ENCODE data around the gene ATG9B. TPM values are rescaled to one million over a fixed set of nuclear protein-coding genes. Genes with fewer than 3 reads are reported as not detected.

The ATG9B gene
- total and polyA plus RNA-seq, 2 of the 13 experiments (the other 11 are each of a cell fraction or from before 2014, with no cell fraction given), result 0.24 TPM; not detected in 1

DNA sequence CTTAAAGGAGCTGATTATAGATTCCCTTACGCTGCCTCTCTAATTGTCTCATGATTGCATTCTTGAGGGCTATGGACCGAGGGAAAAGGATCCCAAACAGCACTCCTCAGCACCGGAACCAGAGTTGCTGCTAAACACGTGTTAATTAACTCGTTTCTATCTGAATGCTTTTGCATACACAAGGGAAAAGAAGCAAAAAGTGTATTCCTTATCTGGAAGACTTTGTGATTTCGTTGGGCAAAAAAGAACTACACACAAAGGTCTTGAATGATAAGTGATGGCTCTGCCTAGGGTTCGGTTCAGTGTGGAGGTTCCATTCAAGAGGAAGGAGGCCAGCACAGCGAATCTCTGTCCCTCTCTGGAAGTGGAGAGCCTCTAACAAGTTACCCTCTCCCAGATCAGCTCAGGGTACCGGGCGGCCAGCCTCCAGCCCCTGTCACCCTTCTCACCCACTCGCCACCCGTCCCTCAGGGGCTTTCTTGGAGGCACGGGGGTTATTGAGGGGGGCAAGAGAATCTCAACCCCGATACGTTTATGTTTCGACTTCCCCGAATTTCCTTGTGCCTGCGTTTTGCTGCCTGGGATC is 34.6 kb upstream of the ATG9B start (continued):
- no peak for TF ChIP-seq ZNF782 (CRISPR knock-in tag; IDR thresholded peaks at IDR 0.05; ENCODE audit: borderline replicate concordance)
- TF ChIP-seq, protein P1, sequence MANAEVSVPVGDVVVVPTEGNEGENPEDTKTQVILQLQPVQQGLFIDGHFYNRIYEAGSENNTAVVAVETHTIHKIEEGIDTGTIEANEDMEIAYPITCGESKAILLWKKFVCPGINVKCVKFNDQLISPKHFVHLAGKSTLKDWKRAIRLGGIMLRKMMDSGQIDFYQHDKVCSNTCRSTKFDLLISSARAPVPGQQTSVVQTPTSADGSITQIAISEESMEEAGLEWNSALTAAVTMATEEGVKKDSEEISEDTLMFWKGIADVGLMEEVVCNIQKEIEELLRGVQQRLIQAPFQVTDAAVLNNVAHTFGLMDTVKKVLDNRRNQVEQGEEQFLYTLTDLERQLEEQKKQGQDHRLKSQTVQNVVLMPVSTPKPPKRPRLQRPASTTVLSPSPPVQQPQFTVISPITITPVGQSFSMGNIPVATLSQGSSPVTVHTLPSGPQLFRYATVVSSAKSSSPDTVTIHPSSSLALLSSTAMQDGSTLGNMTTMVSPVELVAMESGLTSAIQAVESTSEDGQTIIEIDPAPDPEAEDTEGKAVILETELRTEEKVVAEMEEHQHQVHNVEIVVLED (CRISPR knock-in tag; IDR thresholded peaks at IDR 0.05; ENCODE audit: borderline replicate concordance), result no peak
- no peak for TF ChIP-seq HIVEP1 (CRISPR knock-in tag; IDR thresholded peaks at IDR 0.05)
- TF ChIP-seq, protein P2, sequence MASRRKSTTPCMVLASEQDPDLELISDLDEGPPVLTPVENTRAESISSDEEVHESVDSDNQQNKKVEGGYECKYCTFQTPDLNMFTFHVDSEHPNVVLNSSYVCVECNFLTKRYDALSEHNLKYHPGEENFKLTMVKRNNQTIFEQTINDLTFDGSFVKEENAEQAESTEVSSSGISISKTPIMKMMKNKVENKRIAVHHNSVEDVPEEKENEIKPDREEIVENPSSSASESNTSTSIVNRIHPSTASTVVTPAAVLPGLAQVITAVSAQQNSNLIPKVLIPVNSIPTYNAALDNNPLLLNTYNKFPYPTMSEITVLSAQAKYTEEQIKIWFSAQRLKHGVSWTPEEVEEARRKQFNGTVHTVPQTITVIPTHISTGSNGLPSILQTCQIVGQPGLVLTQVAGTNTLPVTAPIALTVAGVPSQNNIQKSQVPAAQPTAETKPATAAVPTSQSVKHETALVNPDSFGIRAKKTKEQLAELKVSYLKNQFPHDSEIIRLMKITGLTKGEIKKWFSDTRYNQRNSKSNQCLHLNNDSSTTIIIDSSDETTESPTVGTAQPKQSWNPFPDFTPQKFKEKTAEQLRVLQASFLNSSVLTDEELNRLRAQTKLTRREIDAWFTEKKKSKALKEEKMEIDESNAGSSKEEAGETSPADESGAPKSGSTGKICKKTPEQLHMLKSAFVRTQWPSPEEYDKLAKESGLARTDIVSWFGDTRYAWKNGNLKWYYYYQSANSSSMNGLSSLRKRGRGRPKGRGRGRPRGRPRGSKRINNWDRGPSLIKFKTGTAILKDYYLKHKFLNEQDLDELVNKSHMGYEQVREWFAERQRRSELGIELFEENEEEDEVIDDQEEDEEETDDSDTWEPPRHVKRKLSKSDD (CRISPR knock-in tag; IDR thresholded peaks at IDR 0.05; ENCODE audit: low read depth), result 0 out of 2 replicates have a peak, but pooled peaks have one; percentile 35
- no peak for TF ChIP-seq MIER3 (CRISPR knock-in tag; IDR thresholded peaks at IDR 0.05; ENCODE audit: borderline replicate concordance)
- TF ChIP-seq ZNF703 (CRISPR knock-in tag; IDR thresholded peaks at IDR 0.05; ENCODE audit: borderline replicate concordance), result no peak
- no peak for TF ChIP-seq FOXA1 (IDR thresholded peaks at IDR 0.05)
- TF ChIP-seq FOXA1 (CRISPR knock-in tag; IDR thresholded peaks at IDR 0.05), result no peak
- no peak for TF ChIP-seq SP5 (CRISPR knock-in tag; IDR thresholded peaks at IDR 0.05; ENCODE audit: borderline replicate concordance, low read depth)
- TF ChIP-seq SNAI1 (CRISPR knock-in tag; IDR thresholded peaks at IDR 0.05; ENCODE audit: borderline replicate concordance), result no peak
- TF ChIP-seq, protein P3, sequence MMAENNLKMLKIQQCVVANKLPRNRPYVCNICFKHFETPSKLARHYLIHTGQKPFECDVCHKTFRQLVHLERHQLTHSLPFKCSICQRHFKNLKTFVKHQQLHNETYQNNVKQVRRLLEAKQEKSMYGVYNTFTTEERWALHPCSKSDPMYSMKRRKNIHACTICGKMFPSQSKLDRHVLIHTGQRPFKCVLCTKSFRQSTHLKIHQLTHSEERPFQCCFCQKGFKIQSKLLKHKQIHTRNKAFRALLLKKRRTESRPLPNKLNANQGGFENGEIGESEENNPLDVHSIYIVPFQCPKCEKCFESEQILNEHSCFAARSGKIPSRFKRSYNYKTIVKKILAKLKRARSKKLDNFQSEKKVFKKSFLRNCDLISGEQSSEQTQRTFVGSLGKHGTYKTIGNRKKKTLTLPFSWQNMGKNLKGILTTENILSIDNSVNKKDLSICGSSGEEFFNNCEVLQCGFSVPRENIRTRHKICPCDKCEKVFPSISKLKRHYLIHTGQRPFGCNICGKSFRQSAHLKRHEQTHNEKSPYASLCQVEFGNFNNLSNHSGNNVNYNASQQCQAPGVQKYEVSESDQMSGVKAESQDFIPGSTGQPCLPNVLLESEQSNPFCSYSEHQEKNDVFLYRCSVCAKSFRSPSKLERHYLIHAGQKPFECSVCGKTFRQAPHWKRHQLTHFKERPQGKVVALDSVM (CRISPR knock-in tag; IDR thresholded peaks at IDR 0.05), result 0 out of 2 replicates have a peak, but pooled peaks have one; percentile 16
- TF ChIP-seq, protein P4, sequence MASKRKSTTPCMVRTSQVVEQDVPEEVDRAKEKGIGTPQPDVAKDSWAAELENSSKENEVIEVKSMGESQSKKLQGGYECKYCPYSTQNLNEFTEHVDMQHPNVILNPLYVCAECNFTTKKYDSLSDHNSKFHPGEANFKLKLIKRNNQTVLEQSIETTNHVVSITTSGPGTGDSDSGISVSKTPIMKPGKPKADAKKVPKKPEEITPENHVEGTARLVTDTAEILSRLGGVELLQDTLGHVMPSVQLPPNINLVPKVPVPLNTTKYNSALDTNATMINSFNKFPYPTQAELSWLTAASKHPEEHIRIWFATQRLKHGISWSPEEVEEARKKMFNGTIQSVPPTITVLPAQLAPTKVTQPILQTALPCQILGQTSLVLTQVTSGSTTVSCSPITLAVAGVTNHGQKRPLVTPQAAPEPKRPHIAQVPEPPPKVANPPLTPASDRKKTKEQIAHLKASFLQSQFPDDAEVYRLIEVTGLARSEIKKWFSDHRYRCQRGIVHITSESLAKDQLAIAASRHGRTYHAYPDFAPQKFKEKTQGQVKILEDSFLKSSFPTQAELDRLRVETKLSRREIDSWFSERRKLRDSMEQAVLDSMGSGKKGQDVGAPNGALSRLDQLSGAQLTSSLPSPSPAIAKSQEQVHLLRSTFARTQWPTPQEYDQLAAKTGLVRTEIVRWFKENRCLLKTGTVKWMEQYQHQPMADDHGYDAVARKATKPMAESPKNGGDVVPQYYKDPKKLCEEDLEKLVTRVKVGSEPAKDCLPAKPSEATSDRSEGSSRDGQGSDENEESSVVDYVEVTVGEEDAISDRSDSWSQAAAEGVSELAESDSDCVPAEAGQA (IDR thresholded peaks at IDR 0.05; ENCODE audit: low read depth), result no peak
- TF ChIP-seq, protein P4 (CRISPR knock-in tag; IDR thresholded peaks at IDR 0.05; ENCODE audit: borderline replicate concordance), result no peak
- TF ChIP-seq ZFYVE20 (CRISPR knock-in tag; IDR thresholded peaks at IDR 0.05; ENCODE audit: borderline replicate concordance, low read depth), result no peak
- TF ChIP-seq KDM1A (CRISPR knock-in tag; IDR thresholded peaks at IDR 0.05), result no peak
- TF ChIP-seq HDAC1 (CRISPR knock-in tag; IDR thresholded peaks at IDR 0.05), result no peak; the same call in 1 of the 2 replicates
